Ecto neural progenitor cell (in vitro differentiated cells): ENCODE measurements around the gene EGFL6.
"Not testable (repeated sequence)": the region's sequence is repeated elsewhere in the genome, so short reads cannot be mapped to it uniquely, and the experiment has no call there.

ENCODE experiments used
- DNase-seq: peaks from one replicate; pipeline ENCODE4 v3.0.0-alpha.2; 2018; ENCODE audit warnings: low spot score

The EGFL6 gene

GRCh38 chrX:13597874-13598273, 28.5 kb downstream of the EGFL6 start:
- DNase-seq: no peak

- no peak for DNase-seq
These were observed 29.5 kb downstream of the EGFL6 start for GRCh38 chrX:13598877-13599276.

GRCh38 chrX:13599491-13599890, 30.1 kb downstream of the EGFL6 start:
- no peak for DNase-seq

DNA sequence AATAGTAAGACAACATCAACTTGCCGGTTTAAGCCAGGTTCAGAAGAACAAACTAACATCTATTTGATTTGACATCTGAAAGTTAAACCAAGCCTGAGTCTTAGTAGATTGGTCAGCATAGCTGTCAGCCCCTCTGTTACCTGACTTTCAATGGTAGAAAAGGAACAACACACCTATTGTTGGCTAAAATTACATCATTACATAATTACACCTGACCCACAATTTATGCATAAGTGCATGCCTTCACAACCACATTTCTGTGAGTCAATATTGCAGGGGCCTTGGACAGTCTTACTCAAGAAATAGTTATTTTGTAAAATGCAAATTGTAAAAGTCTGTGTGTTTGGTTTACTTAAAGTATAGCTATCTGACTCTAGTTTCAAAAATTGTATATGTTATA, 36.2 kb downstream of the EGFL6 start:
- DNase-seq: no peak

DNA sequence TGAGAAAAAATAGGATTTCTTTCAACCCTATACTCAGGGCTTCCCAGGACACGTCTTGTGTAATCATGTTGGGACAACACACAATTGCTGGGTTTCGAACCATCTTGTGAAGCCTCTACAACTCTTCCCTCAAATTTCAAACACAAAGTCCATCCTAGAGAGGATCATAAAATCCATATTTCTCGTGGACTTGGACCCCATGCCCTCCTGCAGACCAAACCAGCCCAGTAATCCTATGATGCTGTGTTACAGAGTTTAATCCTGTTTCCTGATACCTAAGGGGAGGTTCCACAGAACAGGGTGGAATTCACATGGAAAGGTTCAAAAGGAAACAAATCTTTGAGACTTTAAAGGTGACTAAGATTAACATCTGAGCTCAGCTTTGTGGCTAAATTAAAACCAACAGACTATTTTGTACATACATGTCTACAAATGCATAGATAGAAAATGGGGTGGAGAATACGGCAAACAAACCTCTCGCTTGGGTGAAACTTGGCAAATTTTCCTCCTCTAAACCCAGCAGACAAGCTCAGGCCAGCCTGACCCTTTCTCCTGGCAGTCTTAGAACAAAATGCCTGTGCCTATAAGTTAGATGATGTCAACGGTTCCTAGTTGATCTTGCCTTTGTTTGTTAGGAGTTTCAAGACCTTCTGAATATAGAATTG, 38.1 kb downstream of the EGFL6 start:
- no peak for DNase-seq

DNA sequence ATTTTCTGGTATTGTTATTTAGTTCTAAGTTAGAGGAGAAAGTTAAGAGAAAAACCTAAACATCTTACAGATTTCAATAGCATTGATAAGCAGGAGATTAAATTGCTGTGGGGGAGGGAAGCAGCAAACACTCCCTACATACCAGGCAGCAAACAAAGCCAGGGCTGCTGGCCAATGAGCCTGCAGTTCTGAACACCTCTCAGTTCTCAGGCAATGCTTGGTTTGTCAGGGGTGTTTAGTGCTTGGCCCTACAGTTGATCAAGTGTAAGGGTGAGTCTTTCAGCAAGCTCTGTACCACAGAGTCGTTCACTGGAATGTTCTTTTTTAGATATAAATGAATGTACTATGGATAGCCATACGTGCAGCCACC, 38.6 kb downstream of the EGFL6 start:
- no peak for DNase-seq

DNA sequence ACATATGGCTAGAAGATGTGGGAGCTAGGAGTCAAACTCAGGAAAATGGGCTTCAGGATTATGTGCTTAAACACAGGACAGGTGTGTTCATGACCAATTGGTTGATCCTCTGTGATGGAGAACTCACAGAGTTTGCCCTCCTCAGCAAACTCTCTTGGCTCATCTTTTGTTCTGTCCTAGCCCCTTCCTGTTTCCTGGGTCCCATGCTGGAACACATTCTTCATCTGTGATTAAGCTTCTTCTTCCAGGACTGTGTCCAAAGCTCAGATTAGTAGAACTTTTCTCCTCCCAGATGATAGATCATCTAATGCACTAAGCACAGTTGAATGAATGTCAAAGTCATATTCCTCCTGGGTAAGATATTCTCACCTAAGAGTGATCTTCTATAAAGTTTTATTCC, 44.8 kb downstream of the EGFL6 start:
- DNase-seq: no peak

GRCh38 chrX:13620207-13620606, 50.8 kb downstream of the EGFL6 start:
- DNase-seq: no peak

DNA sequence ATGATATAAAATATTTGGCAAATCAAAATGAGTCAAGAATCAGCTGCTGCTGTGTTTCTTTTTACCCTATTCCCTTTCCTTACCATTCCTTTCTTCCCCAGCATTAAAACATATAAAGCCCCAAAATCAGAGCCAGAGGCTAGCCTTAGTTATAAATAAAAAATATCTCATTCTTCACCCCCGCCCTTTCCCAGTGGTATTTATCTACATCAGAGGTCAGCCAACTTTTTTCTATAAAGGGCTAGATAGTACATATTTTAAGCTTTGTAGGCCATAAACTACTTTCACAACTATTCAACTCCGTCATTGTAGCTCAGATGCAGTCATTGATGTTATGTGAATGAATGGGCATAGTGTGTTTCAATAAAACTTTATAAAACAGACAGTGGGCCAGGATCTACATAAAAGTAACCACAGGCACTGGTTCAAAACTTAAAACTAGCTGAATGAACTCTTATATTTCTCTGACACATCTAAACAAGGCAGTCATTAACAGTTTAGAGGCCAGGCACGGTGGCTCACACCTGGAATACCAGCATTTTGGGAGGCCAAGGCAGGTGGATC, 53.1 kb downstream of the EGFL6 start:
- DNase-seq: no peak

DNA sequence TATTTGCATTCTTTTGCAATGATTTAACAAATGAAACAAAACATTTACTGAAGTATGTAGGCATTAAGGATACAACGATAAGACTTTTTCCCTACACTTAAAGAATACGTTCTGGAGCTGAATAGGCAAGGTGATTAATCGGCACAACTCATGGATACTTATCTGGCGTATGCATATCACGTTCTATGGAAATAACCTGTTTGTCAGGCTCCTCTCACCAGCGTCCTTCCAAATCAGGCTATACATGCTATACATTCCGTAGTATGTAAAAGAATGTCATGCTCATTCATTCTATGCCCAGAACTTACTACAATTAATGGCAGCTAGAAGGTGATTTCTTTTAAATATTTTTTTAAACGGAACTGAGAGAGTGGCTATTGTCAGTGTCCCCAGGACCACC, 57.9 kb downstream of the EGFL6 start:
- DNase-seq: no peak

GRCh38 chrX:13637224-13637623, 67.8 kb downstream of the EGFL6 start:
- not testable (repeated sequence) for DNase-seq

- DNase-seq: no peak
These were observed 68.6 kb downstream of the EGFL6 start for GRCh38 chrX:13638021-13638420.

GRCh38 chrX:13638826-13639225, 69.4 kb downstream of the EGFL6 start:
- no peak for DNase-seq

DNA sequence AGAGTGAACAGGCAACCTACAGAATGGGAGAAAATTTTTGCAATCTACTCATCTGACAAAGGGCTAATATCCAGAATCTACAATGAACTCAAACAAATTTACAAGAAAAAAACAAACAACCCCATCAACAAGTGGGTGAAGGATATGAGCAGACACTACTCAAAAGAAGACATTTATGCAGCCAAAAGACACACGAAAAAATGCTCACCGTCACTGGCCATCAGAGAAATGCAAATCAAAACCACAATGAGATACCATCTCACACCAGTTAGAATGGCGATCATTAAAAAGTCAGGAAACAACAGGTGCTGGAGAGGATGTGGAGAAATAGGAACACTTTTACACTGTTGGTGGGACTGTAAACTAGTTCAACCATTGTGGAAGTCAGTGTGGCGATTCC, 72.3 kb downstream of the EGFL6 start:
- DNase-seq: not testable (repeated sequence)

DNA sequence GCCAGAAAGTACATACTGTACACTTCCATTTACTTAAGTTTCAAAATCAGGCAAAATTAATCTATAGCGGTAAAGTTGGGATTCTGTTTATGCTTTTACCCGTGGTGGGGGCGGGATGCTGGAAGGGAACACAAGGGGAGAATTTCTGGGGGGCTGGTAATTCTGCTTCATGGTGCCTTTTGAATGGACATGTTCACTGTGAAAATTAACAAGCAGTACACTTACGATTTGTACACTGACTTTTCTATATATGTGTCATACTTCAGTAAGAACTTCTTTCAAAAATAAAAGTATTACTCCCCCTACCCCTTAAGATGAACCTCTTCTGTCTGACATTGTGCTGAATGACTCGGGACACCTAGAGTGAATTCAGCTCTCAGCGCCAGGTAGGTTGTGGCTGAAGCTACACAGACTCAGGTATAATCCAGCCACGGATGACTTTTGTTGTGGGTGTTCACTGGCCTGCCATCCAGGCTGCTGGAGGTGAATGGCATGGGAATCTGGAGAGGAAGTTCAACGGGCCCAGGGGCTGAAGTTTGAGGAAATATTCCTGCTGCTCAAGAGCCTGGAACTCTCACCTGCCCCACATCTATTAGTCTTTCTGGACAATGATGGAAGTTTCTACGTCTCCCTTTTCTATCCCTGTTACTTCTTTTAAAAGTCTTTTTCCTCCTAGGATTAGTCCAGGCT, 76.2 kb downstream of the EGFL6 start:
- no peak for DNase-seq

- DNase-seq: peak; percentile 60
These were observed 76.8 kb downstream of the EGFL6 start for GRCh38 chrX:13646154-13646549.

DNA sequence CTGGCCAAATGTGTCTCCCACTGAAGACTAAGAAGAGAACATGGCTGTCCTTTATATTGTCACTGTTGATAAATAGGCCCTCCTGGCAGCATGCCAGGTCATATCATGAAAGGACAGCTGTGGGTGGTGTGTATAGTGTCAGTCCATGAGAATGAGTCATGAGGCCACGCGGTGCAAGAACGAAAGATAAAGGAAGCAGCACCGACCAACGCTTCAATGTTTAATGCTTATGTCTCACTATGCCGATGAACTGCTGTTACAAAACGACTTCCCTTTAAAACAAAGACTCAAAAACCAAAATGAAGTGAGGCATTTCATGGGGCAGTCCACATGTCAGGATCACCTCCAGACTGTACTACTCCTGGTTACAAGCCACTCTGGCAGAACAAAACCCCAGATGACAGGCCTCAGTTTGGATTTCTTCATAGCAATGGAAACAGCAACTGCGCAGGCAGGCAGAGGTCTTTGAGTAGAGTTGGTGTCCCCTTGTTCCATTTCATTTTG, 78.4 kb downstream of the EGFL6 start:
- DNase-seq: no peak

GRCh38 chrX:13648336-13648735, 78.9 kb downstream of the EGFL6 start:
- DNase-seq: not testable (repeated sequence)

DNA sequence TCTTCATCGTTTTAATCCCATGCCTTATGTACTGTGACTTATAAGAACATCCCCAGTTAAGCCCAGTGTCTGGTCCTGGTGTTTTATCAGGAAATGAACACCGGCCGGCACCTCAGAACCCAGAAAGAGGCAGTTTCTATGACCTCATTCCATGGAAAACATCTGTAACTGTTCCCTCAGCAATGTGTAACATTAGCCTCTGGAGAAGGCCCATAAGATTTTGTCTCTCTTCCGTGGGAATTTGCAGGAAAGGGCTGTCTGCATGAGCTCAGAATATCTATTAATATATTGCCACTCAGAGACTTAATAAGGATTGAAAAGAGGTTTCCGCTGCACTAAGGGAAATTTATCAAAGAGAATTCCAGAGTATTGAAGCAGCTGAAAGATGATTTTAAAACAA, 80.4 kb downstream of the EGFL6 start:
- no peak for DNase-seq

DNA sequence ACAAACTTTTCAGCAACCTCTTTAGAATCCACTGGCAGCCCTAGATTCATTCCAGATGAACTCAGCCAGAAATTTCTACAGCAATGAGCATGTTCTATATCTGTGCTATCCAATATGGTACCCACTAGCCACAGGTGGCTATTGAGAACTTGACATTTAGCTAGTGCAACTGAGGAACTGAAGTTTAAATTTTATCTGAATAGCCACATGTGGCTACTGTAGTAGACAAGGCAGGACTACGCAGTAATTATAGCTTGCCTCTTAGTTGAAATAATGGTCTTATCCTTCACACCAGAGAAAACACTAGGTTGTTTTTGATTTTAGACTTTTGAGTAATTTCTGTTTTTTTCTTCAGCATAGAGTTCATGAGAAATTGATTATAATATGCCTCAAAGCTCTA, 80.9 kb downstream of the EGFL6 start:
- no peak for DNase-seq

DNA sequence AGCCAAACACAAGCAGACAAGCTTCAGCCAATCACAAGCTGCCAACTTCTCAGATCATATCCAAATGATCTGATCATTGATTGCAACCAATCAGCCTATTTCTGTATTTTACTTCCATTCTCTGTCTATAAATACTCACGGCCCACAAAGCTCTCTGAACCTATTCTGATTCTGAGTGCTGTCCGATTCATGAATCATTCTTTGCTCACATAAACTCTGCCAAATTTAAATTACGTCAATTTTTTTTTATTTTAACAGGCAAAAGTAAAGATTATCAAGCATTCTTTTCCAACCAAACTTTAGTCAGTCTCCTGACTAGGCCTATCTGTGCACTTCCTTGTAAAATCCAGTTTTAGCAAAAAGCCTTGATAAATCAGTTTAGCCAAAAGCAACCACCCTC, 81.7 kb downstream of the EGFL6 start:
- no peak for DNase-seq

GRCh38 chrX:13652287-13652793, 82.9 kb downstream of the EGFL6 start:
- DNase-seq: no peak
